Endothelial cell of umbilical vein (primary cell): Measurements from ENCODE around the gene FAM32A. TPM values are rescaled to one million over a fixed set of nuclear protein-coding genes. Genes with fewer than 3 reads are reported as not detected.

Experiments
- BruUV-seq: library from RNA; stranded (reverse); fragments of 400-500 nt; replicated peaks from 2 replicates; lab custom pipeline; 2021; lab: Mats Ljungman, UMichigan
- CTCF ChIA-PET: fragments of 300-600, 350-600 bp; sonication (Branson Sonifier 250); formaldehyde crosslinking; loops from one replicate; lab custom pipeline; 2021; ENCODE audit warnings: antibody characterized with exemption, inconsistent platforms; lab: Charles Lee
- POLR2A ChIA-PET: fragments of 300-600, 350-600 bp; sonication (Branson Sonifier 250); formaldehyde crosslinking; loops from one replicate; lab custom pipeline; 2021; ENCODE audit warnings: antibody characterized with exemption, inconsistent platforms; lab: Charles Lee
- DNase-seq: peaks from one replicate; pipeline ENCODE4 v3.0.0-alpha.2; 2011; ENCODE audit warnings: low read depth, low spot score
- FAIRE-seq: peaks from 2 replicates; lab custom pipeline; 2011; peaks lifted over from hg19 to GRCh38; lab: Jason Lieb, UNC
- H2AFZ ChIP-seq: 2 replicates; pipeline ENCODE4 v1.6.0; 2012; ENCODE audit warnings: low read depth, low read length, control low read depth, inconsistent platforms
- H3K27ac ChIP-seq: 2 replicates; pipeline ENCODE4 v1.5.1; 2011; ENCODE audit warnings: low read depth, mild to moderate bottlenecking, control low read depth, low read length, moderate library complexity; ENCODE audit not compliant: insufficient read depth
- H3K27me3 ChIP-seq, 2 experiments: 2 replicates each; pipeline versions ENCODE4 v1.6.0 to v1.6.1; 2011; ENCODE audit warnings: low read length in 2 of 2, mixed read lengths in 1 of 2; ENCODE audit not compliant: control insufficient read depth in 2 of 2, insufficient read depth in 2 of 2
- H3K36me3 ChIP-seq, 2 experiments: 2 replicates in 1 of 2; 3 replicates in 1 of 2; pipeline ENCODE4 v1.5.1; 2011; ENCODE audit warnings: low read length in 2 of 2, mild to moderate bottlenecking in 1 of 2, moderate library complexity in 1 of 2; ENCODE audit not compliant: control insufficient read depth in 2 of 2, insufficient read depth in 2 of 2; ENCODE audit errors: extremely low read depth in 1 of 2
- H3K4me1 ChIP-seq: 3 replicates; pipeline ENCODE4 v1.5.1; 2011; ENCODE audit warnings: mild to moderate bottlenecking, low read length; ENCODE audit not compliant: control insufficient read depth, insufficient read depth; ENCODE audit errors: extremely low read depth
- H3K4me2 ChIP-seq: 2 replicates; pipeline ENCODE4 v1.6.1; 2011; ENCODE audit warnings: low read length, control low read depth, mixed read lengths; ENCODE audit not compliant: insufficient read depth
- H3K4me3 ChIP-seq, 3 experiments: fragments of 200-600 bp in 1 of 3; sonication (generic), shearing (Covaris generic) in 1 of 3; replicated peaks in 1 of 3; 2 replicates each; pipeline ENCODE4 v1.5.1; 2011 to 2016; ENCODE audit warnings: control low read depth in 3 of 3, low read length in 3 of 3, mild to moderate bottlenecking in 2 of 3, inconsistent platforms in 1 of 3, low read depth in 1 of 3, moderate library complexity in 1 of 3; ENCODE audit not compliant: insufficient read depth in 1 of 3
- H3K79me2 ChIP-seq: 2 replicates; pipeline ENCODE4 v1.6.0; 2012; ENCODE audit warnings: low read length, inconsistent platforms; ENCODE audit not compliant: control insufficient read depth, insufficient read depth
- H3K9ac ChIP-seq: replicated peaks from 2 replicates; pipeline ENCODE3; 2011; ENCODE audit warnings: low read length, control low read depth; ENCODE audit not compliant: insufficient read depth; ENCODE audit errors: extremely low read depth
- H3K9me1 ChIP-seq: replicated peaks from 3 replicates; pipeline ENCODE4 v1.6.0; 2011; ENCODE audit warnings: mild to moderate bottlenecking, low read length; ENCODE audit not compliant: control insufficient read depth, insufficient read depth; ENCODE audit errors: extremely low read depth
- H3K9me3 ChIP-seq: replicated peaks from 2 replicates; pipeline ENCODE4 v1.5.1; 2012; ENCODE audit warnings: low read length, inconsistent platforms; ENCODE audit not compliant: control insufficient read depth, insufficient read depth
- H4K20me1 ChIP-seq: replicated peaks from 2 replicates; pipeline ENCODE3; 2011; ENCODE audit warnings: mild to moderate bottlenecking, low read length; ENCODE audit not compliant: control insufficient read depth, insufficient read depth; ENCODE audit errors: extremely low read depth
- CTCF ChIP-seq, 2 donors: IDR thresholded peaks; 1 replicate in 1 of 2; 2 replicates in 1 of 2; pipeline ENCODE4 v1.5.1; 2011; ENCODE audit warnings: low read length in 2 of 2, mild to moderate bottlenecking in 2 of 2, moderate library complexity in 2 of 2, control low read depth in 1 of 2, inconsistent platforms in 1 of 2, low read depth in 1 of 2; ENCODE audit not compliant: insufficient read depth in 1 of 2; ENCODE audit errors: extremely low read depth in 1 of 2
- EZH2 ChIP-seq: IDR thresholded peaks from 2 replicates; pipeline ENCODE4 v1.6.1; 2012; ENCODE audit warnings: borderline replicate concordance, low read depth, mild to moderate bottlenecking, moderate library complexity, low read length, inconsistent platforms; ENCODE audit not compliant: severe bottlenecking
- FOS ChIP-seq: IDR thresholded peaks from 2 replicates; pipeline ENCODE4 v1.6.1; 2011; ENCODE audit warnings: mild to moderate bottlenecking, low read length, moderate library complexity, borderline replicate concordance; ENCODE audit not compliant: insufficient read depth
- GATA2 ChIP-seq: IDR thresholded peaks from 2 replicates; pipeline ENCODE4 v1.7.0; 2011; ENCODE audit warnings: low read depth, mild to moderate bottlenecking, moderate library complexity, mixed read lengths, low read length; ENCODE audit not compliant: insufficient read length, insufficient read depth
- JUN ChIP-seq: IDR thresholded peaks from 2 replicates; pipeline ENCODE4 v1.6.1; 2011; ENCODE audit warnings: borderline replicate concordance, low read depth; ENCODE audit not compliant: insufficient read length, insufficient read depth
- MAX ChIP-seq: IDR thresholded peaks from 2 replicates; pipeline ENCODE4 v1.6.1; 2011; ENCODE audit not compliant: insufficient read depth, insufficient read length
- MYC ChIP-seq: IDR thresholded peaks from one replicate; pipeline ENCODE4 v1.6.1; 2011; ENCODE audit warnings: mild to moderate bottlenecking, low read depth, low read length
- POLR2A ChIP-seq: IDR thresholded peaks from 2 replicates; pipeline ENCODE4 v1.6.1; 2012; ENCODE audit warnings: low read depth, mild to moderate bottlenecking, control low read depth, low read length
- POLR2AphosphoS5 ChIP-seq: IDR thresholded peaks from 2 replicates; pipeline ENCODE4 v1.6.1; 2012; ENCODE audit warnings: low read depth, mild to moderate bottlenecking, control low read depth, low read length, moderate library complexity; ENCODE audit not compliant: insufficient read depth
- dilution Hi-C: fragments of 300-500 bp; cut with MboI; formaldehyde crosslinking; loops from one replicate; pipeline ENCODE4 v1.15.0; 2019; ENCODE audit warnings: low sequenced_read_pairs; ENCODE audit not compliant: extremely low pct_ligation_motif_present
- intact Hi-C: fragments of 100-400 bp; cut with micrococcal nuclease; formaldehyde crosslinking; loops from one replicate; pipeline ENCODE4 v1.10.0; 2022
- polyA plus RNA-seq, 4 experiments: library from polyadenylated mRNA; depleted of rRNA in 3 of 4; stranded (reverse) in 3 of 4; unstranded in 1 of 4; fragments of >200 nt; gene quantifications; 2 replicates each; pipeline versions ENCODE4 v1.2.1 to v1.2.3, GENCODE V29; 2011 to 2012; ENCODE audit warnings: missing spikeins in 1 of 4
- total RNA-seq: library from RNA; stranded (reverse); gene quantifications from 2 replicates; pipeline ENCODE4 v1.2.3, GENCODE V29; 2021

FAM32A gene
- total and polyA plus RNA-seq, 2 donors (not counting 3 experiments of a cell fraction or from before 2014, with no cell fraction given), result 82.8 to 130 TPM

- dilution Hi-C loops (no loop called here), intact Hi-C loops (no loop called here)
- Histone ChIP-seq H3K9me3 (no peaks in the 10 kb centered on the region), H3K4me3 (no peak overlapping the region), H3K9me1 (no peaks in the 10 kb centered on the region), H3K79me2 (no peaks in the 10 kb centered on the region), H2AFZ (no peak overlapping the region), H3K4me2 (no peak overlapping the region), H3K4me1 (peaks cover 11% of the 10 kb centered on the region), H4K20me1 (no peaks in the 10 kb centered on the region), H3K36me3 (no peaks in the 10 kb centered on the region), H3K27me3 (no peaks in the 10 kb centered on the region), H3K27ac (no peak overlapping the region), H3K9ac (no peak overlapping the region)
- FAIRE-seq (no peak), DNase-seq (no peak)
- BruUV-seq, result no TSS peak
- TF ChIP-seq MAX (no peak), JUN (no peak), EZH2 (no peak), CTCF (IDR thresholded peaks at IDR 0.05; ENCODE audit: extremely low read depth in 1 of 2, insufficient read depth in 1 of 2, low read depth in 1 of 2, low read length in 2 of 2) (no peak), FOS (no peak), MYC (no peak), POLR2A (no peak), GATA2 (no peak), POLR2AphosphoS5 (no peak)
- CTCF ChIA-PET, result interaction anchor here (0.6 kb wide), 1 partner anchor 10 kb away, joined by 3 read pairs; no protein-coding TSS in a partner anchor
- POLR2A ChIA-PET, result no interaction called here
Measured at GRCh38 chr19:16159655-16160054, 25.6 kb upstream of the FAM32A start.
